Astrocyte (in vitro differentiated cells and primary cell): Measurements from ENCODE around the gene E2F2.

Experiments used
- CTCF ChIP-seq: IDR thresholded peaks from 2 replicates; pipeline ENCODE4 v1.5.1; 2011; ENCODE audit warnings: low read depth, mild to moderate bottlenecking, inconsistent platforms, low read length, moderate library complexity; ENCODE audit not compliant: insufficient read depth
- EZH2 ChIP-seq: IDR thresholded peaks from 2 replicates; pipeline ENCODE4 v1.6.1; 2012; ENCODE audit warnings: mild to moderate bottlenecking, low read length, inconsistent platforms; ENCODE audit not compliant: insufficient read depth

- TF ChIP-seq CTCF (no peak), EZH2 (no peak)
Observed at GRCh38 chr1:23537296-23537973, 6.4 kb upstream of the E2F2 start.
